DLD1 (cell line): ENCODE measurements around the gene SLC6A4.
"Not testable (repeated sequence)": the region's sequence is repeated elsewhere in the genome, so short reads cannot be mapped to it uniquely, and the experiment has no call there.

Experiments used
- in situ Hi-C: cut with HindIII; loops from 2 replicates; pipeline ENCODE4 v1.10.0; 2017; ENCODE audit warnings: low sequenced_read_pairs

The SLC6A4 gene

GRCh38 chr17:30220414-30220813 lies 15.1 kb downstream of the SLC6A4 start:
- in situ Hi-C loops: no loop called here

- in situ Hi-C loops: no loop called here
Measured at GRCh38 chr17:30219833-30220232, 15.7 kb downstream of the SLC6A4 start.

GRCh38 chr17:30219315-30219714 lies 16.2 kb downstream of the SLC6A4 start:
- in situ Hi-C loops: no loop called here

GRCh38 chr17:30218799-30219198 lies 16.7 kb downstream of the SLC6A4 start:
- in situ Hi-C loops: no loop called here

- in situ Hi-C loops: no loop called here
Measured at GRCh38 chr17:30217746-30218245, 17.7 kb downstream of the SLC6A4 start.

- in situ Hi-C loops: no loop called here
Measured at GRCh38 chr17:30217054-30217453, 18.4 kb downstream of the SLC6A4 start.

GRCh38 chr17:30212750-30213149 lies 22.7 kb downstream of the SLC6A4 start:
- in situ Hi-C loops: no loop called here

- in situ Hi-C loops: no loop called here
Measured at GRCh38 chr17:30211371-30211770, 24.1 kb downstream of the SLC6A4 start.

GRCh38 chr17:30210901-30211300 lies 24.6 kb downstream of the SLC6A4 start:
- in situ Hi-C loops: no loop called here

GRCh38 chr17:30210366-30210765 lies 25.1 kb downstream of the SLC6A4 start:
- in situ Hi-C loops: no loop called here

- in situ Hi-C loops: no loop called here
Measured at GRCh38 chr17:30209930-30210329, 25.6 kb downstream of the SLC6A4 start.

- in situ Hi-C loops: no loop called here
Measured at GRCh38 chr17:30208214-30208613, 27.3 kb downstream of the SLC6A4 start.

GRCh38 chr17:30207655-30208054 lies 27.8 kb downstream of the SLC6A4 start:
- in situ Hi-C loops: no loop called here

GRCh38 chr17:30203471-30203981 lies 32.0 kb downstream of the SLC6A4 start:
- in situ Hi-C loops: no loop called here

GRCh38 chr17:30200656-30201055 lies 34.8 kb downstream of the SLC6A4 start:
- in situ Hi-C loops: not testable (repeated sequence)

- in situ Hi-C loops: no loop called here
Measured at GRCh38 chr17:30200106-30200505, 35.4 kb downstream of the SLC6A4 start.

- in situ Hi-C loops: loop anchor here (10.0 kb wide), 1 partner anchor 145 kb away; no protein-coding TSS in a partner anchor
Measured at GRCh38 chr17:30199600-30199999, 35.9 kb downstream of the SLC6A4 start.

- in situ Hi-C loops: loop anchor here (10.0 kb wide), 1 partner anchor 147 kb away; no protein-coding TSS in a partner anchor
Measured at GRCh38 chr17:30197416-30197815, 38.1 kb downstream of the SLC6A4 start.

- in situ Hi-C loops: loop anchor here (10.0 kb wide), 1 partner anchor 148 kb away; no protein-coding TSS in a partner anchor
Measured at GRCh38 chr17:30196504-30196903, 39.0 kb downstream of the SLC6A4 start.

- in situ Hi-C loops: loop anchor here (10.0 kb wide), 1 partner anchor 154 kb away; no protein-coding TSS in a partner anchor
Measured at GRCh38 chr17:30191072-30191471, 44.4 kb downstream of the SLC6A4 start.

GRCh38 chr17:30188211-30188939 lies 47.1 kb downstream of the SLC6A4 start:
- in situ Hi-C loops: no loop called here

- in situ Hi-C loops: no loop called here
Measured at GRCh38 chr17:30187573-30187972, 47.9 kb downstream of the SLC6A4 start.
